Stimulated activated CD8-positive, alpha-beta memory T cell treated with anti-CD3 and anti-CD28 coated beads, Interleukin-7, amount 100 ng/mL, for 48 hours (primary cell): Measurements from ENCODE around the gene APBA2.
"Not testable (repeated sequence)": the region's sequence is repeated elsewhere in the genome, so short reads cannot be mapped to it uniquely, and the experiment has no call there.

Experiments used
- DNase-seq, 2 donors: peaks; one replicate each; pipeline ENCODE4 v3.0.0-alpha.2; 2020; ENCODE audit warnings: low read depth in 1 of 2; ENCODE audit errors: extremely low read depth in 1 of 2

Gene APBA2

GRCh38 chr15:28994831-28995596 lies 109.2 kb downstream of the APBA2 start:
- no peak for DNase-seq

- no peak for DNase-seq
These were observed 109.9 kb downstream of the APBA2 start for GRCh38 chr15:28995705-28996104.

GRCh38 chr15:28996289-28996688 lies 110.5 kb downstream of the APBA2 start:
- DNase-seq: no peak

- no peak for DNase-seq
These were observed 111.2 kb downstream of the APBA2 start for GRCh38 chr15:28996953-28997352.

DNA sequence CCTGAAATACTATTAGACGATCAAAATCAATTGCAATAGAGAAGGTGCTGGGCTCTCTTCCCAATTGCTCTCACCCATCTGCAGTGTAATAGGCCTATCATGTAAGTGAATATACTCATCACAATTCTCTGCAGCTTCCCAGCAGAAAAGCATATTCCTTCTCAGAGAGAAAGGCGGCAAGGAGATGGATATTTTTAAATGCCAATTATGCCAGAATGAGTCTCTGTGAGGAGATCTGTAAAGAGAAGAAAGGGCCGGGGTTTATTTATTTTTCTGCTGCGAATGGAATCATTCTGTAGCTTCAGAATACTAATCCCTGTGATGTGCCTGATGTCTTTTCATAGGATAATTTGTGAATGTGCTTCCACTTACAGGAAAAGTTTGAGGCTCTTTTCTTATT lies 112.0 kb downstream of the APBA2 start:
- DNase-seq: no peak

- no peak for DNase-seq
These were observed 112.7 kb downstream of the APBA2 start for GRCh38 chr15:28998511-28998910.

GRCh38 chr15:29003191-29003839 lies 117.5 kb downstream of the APBA2 start:
- no peak for DNase-seq

GRCh38 chr15:29003840-29004233 lies 118.1 kb downstream of the APBA2 start:
- no peak for DNase-seq

DNA sequence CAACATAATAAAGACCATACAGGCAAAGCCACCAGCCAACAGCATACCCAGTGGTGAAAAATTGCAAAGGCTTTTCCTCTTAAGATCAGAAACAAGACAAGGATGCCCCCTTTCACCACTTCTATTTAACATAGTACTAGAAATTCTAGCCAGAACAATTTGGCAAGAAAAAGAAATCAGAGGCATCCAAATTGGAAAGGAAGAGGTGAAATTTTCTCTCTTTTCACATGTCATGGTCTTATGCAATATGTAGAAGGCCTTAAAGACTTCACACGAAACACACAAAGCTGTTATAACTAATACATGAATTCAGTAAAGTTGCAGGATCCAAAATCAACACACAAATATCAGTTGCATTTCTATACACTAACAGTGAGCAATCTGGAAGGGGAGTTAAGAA lies 120.2 kb downstream of the APBA2 start:
- DNase-seq: no peak

DNA sequence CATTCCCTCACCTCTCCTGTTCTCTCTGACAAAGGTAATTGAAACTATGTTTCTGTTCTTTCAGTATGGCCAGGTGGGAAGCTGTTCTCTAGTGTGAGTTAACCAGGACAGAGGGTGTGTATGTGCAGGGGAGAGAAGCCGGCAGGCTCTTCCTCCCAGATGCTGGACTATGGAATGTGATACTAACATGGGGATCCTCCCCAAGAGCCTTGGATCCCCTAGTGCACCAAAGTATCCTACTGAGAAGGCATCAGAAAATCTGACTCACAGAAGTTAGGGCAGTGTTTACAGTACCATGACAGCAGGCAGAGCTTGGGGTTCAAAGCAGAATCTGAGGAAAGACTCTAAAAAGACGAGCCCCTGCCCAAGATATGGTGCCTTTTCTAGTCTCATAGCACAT lies 123.1 kb downstream of the APBA2 start:
- DNase-seq: no peak

GRCh38 chr15:29012097-29012496 lies 126.3 kb downstream of the APBA2 start:
- DNase-seq: no peak

GRCh38 chr15:29014493-29014892 lies 128.7 kb downstream of the APBA2 start:
- no peak for DNase-seq

- DNase-seq: no peak
These were observed 130.7 kb downstream of the APBA2 start for GRCh38 chr15:29016518-29016917.

GRCh38 chr15:29018120-29018805 lies 132.5 kb downstream of the APBA2 start:
- DNase-seq: no peak

- DNase-seq: no peak
These were observed 133.5 kb downstream of the APBA2 start for GRCh38 chr15:29018995-29019976.

GRCh38 chr15:29021857-29022256 lies 136.1 kb downstream of the APBA2 start:
- no peak for DNase-seq

GRCh38 chr15:29024662-29025061 lies 138.9 kb downstream of the APBA2 start:
- no peak for DNase-seq

DNA sequence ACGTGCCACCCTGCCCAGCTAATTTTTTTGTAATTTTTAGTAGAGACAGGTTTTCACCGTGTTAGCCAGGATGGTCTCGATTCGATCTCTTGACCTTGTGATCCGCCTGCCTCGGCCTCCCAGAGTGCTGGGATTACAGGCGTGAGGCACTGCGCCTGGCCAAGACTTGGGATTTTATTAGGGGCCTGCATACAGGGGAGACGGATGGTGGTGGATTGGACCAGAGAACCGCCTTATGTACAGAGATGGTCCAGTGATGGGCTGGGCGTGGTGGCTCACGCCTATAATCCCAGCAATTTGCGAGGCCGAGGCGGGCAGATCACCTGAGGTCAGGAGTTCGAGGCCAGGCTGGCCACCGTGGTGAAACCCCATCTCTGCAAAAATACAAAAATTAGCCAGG lies 139.6 kb downstream of the APBA2 start:
- DNase-seq: not testable (repeated sequence)

- not testable (repeated sequence) for DNase-seq
These were observed 142.4 kb downstream of the APBA2 start for GRCh38 chr15:29028158-29028557.

GRCh38 chr15:29029651-29030195 lies 143.9 kb downstream of the APBA2 start:
- no peak for DNase-seq
